NCI-H1436 treated with DMSO at 0.1 percent for 48 hours (cell line): ENCODE data around the gene SPIRE1.
"Not testable (repeated sequence)": the region's sequence is repeated elsewhere in the genome, so short reads cannot be mapped to it uniquely, and the experiment has no call there.

Source experiments
- DNase-seq: peaks from one replicate; lab custom pipeline; 2025; lab: John Stamatoyannopoulos, UW

SPIRE1 gene

DNA sequence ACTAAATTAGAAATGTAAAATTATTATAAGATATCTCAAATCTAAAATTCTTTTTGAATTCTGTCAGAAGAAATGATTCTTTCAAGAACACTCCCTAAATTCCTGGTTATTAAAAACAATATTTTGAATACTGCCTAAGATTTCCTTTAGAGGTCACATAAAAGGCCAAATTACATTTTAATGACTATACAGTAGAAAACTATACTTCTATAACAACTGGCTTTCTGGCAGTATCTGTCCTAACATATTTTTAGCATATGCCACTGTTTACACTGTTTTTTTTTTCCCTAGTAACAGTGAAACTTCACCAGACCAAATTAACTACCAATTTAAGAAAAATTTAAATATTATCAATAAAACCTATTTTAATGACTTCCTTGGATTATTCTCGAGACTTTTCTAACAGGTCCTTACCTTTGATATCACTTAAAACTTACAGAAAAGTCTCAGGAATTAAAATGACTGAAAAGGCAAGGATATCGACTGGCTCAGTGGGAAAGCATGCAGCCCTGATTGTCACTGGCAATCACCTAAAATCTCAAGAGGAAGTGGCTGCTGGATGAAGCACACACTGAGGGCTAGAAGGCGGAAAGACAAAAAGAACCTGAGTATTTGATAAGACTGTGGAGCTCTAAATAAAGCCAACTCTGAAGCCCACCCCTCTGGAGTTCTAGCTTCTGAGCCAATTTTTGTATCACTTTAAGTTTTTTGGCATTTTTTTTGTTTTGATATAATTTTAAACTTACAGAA is 59.6 kb downstream of the SPIRE1 start:
- DNase-seq, result no peak

DNA sequence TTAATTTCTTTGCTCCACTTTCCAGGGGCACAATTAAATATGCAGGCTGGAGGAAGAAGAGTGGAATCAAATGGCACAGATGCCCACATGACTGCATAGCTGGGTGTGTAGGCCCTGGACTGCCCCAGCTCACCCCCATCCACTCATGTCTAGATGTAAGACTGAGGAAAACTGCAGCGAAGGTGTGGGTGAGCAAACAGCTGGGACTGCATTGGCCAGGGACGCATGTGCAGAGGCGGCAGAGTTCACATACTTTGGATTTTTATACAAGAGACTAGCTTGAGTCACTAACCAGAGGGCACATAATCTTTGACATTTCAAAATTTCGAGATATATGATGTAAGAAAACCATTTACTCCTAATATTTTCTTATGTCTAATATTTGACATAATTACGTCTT is 60.1 kb downstream of the SPIRE1 start:
- no peak for DNase-seq

DNA sequence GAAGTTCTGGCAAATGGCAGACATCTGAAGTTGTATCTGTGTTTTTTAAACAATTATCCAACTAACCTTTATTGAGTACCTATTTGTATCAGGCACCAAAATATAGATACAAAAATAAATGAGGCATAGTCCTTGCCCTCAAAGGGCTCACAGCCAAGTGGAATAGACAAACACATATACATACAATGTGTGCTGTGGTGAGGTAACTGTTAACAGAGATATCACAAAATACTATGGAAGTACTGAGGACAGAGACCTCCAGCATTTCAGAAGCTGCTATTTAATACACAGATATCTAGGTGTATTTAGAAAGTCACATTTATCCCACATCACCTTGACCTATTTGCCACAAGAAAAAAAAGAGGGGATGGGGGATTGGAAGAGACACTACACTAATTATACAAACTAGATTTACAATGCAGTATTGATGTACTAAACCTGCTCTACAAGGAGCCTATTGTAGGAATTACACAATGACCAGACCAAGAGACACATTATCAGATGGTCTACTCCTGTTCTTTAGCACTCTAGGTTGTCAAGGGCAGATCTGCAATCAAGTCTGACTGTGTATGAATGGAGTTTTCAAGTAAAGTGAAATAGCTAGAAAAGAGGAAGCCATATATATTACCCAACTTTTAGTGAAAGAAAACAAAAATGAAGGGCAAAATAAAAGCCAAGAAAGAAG is 62.2 kb downstream of the SPIRE1 start:
- DNase-seq, result no peak

DNA sequence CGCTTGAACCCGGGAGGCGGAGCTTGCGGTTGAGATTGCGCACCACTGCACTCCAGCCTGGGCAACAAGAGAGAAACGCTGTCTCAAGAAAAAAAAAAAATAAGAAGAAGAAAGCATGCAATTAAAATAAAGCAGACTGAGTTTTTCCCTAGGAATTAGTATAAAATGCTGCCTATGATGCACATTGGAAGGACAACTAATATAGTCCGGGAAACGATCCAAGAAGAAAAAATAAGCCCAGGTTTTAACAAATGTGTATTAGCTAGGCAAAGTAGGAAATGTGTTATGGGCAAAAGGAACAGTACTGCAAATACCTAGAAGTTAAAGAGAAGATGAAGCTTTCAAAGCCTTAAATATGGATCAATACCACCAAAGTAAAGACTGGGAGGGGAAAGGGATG is 64.0 kb downstream of the SPIRE1 start:
- DNase-seq, result no peak

DNA sequence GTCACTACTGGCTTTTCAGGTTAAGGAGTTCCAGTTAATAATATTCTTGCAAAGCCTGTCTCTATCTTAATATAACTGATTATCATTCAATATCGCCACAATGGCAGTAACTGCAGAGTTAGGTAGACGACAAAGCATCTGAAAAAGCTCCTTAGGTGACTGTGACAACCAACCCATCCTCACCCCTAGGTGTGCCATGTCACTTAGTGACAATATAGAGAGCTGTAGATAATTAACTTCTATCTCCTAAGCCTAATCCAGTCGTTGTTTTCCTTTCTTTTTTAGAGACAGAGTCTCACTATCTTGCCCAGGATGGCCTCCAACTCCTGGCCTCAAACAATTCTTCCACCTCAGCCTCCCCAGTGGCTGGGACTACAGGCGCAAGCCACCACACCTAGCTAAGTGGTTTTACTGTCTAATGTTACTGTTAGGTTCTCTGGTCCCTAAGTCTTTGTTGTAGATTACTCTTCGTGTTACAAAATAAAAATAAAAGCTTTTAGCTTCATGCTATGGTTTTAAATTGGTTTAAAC is 65.2 kb downstream of the SPIRE1 start:
- no peak for DNase-seq

DNA sequence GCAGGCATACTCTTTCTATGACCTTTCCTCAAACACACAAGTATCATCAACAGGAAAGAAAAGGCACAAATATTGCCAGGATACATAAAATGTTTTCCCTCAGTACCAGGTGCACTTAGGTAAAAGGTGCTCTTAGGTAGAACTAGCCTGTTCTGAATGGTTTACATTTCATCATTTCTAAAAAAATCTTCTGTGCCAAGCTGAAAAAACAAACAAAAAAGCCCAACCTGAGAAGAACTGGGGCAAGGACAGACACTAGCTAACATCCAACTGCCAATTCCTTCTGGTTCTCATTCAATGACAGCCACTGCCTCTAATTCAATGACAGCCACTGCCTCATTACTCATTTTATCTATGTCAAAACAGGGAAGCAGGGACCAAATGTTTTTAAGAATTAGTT is 68.5 kb downstream of the SPIRE1 start:
- no peak for DNase-seq

DNA sequence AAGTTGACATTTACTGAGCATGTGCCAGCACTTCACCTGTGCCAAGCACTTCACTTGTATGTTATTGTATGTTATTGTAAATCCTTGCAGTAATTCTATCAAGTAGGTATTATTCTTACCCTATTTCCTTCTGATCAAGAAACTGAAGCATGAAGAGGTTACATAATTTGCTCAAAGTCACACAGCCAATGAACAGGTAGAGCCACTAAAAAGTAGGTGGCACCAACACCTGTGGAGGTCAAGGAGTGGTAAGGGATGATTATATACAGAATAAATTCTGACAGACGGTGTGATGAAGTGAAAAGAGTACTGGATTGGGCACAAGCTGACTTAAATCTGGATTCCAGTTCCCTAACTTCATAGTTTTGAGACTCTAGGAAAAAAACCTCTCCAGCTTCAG is 71.0 kb downstream of the SPIRE1 start:
- no peak for DNase-seq

DNA sequence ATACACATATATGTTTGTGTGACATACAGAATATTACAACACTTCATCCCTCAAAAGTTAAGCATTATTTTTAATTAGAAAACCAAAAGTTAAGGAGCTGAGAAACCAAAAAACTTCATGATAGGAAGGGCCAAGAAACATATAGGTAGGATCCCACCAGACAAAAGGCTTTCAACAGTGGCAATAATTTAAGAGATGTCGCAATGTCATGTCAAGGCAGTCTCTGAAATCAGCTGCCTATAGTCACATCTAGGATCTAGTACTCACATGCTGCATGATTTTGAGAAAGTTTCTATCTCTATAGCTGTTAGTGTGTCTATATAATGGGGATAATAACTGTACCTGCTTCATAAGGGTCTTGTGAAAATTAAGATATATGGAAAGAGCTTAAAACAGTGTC is 72.7 kb downstream of the SPIRE1 start:
- DNase-seq, result no peak

DNA sequence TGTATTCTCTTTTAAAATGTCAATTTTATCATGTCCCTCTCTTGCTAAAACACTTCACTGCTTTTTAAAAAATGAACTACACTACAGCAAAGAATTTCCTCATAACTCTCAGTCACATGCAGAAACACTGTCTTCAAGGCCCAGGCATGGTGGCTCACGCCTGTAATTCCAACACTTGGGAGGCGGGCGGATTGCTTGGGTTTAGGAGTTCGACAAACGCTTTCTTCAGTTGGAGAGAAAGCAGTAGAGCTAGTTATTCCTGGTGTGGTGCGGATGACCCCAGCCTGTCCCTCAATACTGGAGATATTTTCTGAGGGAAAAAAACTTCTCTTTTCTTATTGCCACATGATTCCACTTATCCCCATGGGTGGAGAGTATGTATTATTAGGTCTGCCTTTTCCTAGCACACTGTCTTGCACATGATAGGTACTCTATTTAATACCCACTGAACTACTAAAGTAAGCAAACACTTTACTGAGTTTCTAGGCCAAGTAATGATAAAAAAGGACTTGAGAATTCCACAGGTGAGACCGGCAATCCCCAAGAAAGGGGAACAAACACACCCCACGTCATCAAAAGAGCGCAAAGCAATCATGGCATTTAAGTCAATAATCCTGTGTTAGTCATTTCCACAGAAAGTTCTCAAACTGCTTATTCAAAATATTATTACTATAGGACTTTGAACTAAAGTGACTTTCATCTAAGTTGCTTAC is 77.1 kb downstream of the SPIRE1 start:
- no peak for DNase-seq

DNA sequence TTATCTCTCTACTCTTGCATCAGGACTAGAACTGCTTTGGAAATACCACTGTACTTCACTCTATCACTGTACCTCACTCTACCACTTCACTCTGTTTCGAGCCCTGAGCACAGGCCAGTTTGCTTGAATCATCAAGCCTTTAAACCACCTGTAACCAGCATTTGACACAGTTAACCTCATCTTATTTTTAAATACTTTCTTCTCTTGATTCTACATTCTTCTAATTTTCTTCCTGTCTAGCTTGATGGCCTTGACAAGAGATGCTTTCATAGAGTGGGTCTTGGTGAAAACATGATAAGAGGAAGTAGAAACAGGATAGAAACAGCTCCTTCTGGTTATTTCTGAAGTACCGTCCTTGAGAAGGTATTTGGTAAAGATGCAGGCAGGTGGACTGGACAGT is 78.1 kb downstream of the SPIRE1 start:
- no peak for DNase-seq

DNA sequence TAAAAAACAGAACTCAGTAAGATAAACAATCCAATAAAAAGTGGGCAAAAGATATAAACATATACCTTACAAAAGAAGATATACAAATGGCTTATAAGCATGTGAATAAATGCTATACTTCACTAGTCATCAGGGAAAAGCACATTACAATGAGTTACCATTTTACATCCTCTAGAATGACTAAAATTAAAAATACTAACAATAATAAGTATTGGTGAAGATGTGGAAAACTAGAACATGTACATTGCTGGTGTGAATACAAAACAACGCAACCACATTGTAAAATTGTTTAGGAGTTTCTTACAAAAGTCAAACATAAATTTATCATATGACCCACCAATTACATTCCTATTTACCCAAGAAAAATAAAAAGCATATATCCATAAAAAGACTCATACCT is 80.1 kb downstream of the SPIRE1 start:
- DNase-seq, result no peak

DNA sequence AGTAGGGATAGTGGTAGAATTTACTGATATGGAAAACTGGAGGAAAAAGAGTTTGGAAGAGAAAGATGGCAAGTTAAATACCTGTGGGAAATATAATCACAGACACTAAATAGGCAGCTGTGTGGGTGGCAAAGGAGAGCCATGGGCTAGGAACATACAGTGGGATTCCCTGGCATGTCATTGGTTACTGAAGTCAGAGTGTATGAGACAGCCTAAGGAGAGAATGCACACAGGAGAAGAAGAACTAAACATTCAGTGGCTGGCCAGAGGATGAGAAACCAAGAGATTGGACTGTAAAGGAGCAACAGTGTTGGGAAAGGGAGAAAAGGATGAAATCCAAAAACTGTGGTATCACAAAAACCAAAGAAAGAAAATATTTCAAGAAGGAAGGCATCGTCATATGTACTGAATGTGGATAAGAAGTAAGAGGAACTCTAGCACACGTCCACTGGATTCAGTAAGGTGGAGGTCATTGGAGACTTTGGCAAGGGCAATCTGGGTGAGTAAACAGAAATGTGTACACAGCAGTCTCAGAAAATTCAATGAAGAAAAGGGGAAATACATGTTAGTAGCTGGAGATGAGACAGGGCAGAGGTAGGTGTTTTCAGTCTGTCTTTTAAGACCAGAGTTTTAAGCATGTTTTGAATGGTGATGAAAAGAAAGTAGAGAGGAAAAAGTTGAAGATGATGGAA is 83.3 kb downstream of the SPIRE1 start:
- DNase-seq, result no peak

DNA sequence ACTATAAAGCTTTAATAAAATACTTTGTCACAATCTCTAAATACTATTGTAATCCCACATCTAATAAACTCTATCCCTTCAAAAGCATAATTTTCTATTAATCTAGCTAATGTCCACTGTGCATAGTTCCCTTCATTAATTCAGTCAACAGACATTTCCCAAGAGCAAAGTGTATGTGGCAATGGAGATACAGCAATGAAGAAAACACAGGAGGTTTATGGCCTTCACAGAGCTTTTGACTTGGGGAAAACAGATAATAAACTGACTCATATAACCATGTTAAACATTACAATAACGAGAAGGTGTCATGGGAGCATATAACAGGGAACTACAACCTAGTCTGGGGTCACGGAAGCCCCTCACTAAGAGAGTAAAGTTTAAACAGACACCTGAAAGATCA is 86.3 kb downstream of the SPIRE1 start:
- no peak for DNase-seq

DNA sequence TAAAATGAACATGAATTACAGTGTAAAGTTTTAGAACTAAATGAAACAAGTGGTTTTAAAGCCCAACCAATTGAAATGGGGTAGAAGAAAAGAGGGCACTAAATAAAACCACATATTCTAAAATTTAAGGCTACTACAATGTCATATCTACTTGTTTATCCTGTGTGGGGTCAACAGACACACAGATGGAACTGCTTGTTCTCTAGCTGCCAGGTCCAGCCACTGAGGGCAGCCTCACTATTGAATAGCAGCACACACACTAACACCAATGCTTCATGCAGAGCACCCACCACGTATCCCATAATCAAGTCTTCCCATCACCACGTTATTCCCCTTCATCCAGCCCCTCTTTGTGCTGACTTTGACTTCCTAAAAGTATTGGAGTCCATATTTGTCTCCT is 88.1 kb downstream of the SPIRE1 start:
- no peak for DNase-seq

DNA sequence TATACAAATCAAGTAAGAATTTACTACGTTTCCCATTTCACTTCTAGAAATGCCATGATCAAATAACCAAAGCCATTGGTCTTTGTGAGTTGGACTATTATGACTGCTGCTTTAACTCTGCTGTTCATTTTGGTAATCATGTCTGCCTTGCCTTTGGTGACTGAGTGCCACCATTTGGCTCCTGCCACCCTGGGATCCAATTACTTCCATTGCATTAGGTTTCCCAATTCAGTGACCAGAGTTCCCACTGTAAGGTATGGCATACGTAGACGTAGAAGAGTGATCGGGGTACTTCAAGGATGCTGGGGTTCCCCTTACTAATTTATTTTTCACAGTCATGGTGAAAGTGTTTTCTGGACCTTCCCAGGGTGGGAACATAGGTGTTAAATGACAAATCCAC is 90.1 kb downstream of the SPIRE1 start:
- no peak for DNase-seq

DNA sequence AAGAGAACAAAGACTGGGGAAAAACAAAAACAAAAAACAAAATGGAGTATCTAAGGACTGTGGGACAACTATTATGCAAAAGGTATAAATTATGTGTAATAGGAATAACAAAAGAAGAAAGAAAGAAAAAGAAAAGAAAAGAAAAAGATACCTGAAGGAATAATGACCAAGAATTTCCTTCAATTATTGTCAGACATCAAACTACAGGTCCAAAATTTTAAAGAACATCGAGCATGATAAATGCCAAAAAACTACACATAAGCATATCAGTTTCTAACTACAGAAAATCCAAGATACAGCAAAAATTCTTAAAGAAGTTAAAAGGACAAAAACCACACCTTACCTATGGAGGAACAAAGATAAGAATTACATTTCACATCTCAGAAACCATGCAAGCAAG is 93.0 kb downstream of the SPIRE1 start:
- no peak for DNase-seq

DNA sequence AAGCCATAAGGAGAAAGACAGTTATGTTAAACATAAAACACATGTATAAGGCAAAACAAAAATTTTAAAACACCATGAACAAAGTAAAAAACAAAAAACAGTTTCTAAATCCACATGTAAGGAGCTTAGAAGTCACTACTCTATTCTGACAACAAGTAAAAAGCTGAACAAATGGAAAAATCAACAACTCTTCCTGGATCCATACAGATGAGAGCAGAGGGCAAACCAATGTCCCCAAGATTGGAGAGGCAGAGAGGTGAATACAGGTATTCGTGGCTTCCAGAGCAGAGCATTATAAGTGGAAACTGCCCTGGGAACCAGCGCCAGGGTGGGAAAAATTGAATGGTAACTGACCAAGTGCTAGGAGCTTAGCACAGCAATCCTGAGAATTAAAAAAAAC is 93.5 kb downstream of the SPIRE1 start:
- DNase-seq, result no peak

DNA sequence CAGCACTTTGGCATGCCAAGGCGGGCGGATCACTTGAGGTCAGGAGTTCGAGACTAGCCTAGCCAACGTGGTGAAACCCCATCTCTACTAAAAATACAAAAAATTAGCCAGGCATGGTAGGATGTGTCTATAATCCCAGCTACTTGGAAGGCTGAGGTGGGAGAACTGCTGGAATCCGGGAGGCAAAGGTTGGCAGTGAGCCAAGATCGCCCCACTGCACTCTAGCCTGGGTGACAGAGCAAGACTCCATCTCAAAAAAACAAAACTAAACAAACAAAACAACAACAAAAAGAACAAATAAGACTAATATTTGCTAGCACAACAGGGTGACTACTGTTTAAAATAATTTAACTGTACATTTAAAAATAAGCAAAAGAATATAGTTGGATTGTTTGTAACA is 97.3 kb downstream of the SPIRE1 start:
- DNase-seq, result not testable (repeated sequence)

DNA sequence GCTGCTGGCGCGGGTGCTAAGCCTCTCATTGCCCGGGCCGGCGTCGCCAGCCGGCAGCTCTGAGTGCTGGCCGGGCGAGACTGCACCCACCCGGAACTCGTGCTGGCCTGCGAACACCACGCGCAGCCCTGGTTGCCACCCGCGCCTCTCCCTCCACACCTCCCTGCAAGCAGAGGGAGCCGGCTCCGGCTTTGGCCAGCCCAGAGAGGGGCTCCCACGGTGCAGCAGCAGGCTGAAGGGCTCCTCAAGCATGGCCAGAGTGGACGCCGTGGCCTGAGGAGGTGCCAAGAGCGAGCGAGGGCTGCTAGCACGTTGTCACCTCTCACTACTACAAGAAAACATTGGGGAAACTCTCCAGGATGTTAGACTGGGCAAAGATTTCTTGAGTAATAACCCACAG is 98.6 kb downstream of the SPIRE1 start:
- no peak for DNase-seq

DNA sequence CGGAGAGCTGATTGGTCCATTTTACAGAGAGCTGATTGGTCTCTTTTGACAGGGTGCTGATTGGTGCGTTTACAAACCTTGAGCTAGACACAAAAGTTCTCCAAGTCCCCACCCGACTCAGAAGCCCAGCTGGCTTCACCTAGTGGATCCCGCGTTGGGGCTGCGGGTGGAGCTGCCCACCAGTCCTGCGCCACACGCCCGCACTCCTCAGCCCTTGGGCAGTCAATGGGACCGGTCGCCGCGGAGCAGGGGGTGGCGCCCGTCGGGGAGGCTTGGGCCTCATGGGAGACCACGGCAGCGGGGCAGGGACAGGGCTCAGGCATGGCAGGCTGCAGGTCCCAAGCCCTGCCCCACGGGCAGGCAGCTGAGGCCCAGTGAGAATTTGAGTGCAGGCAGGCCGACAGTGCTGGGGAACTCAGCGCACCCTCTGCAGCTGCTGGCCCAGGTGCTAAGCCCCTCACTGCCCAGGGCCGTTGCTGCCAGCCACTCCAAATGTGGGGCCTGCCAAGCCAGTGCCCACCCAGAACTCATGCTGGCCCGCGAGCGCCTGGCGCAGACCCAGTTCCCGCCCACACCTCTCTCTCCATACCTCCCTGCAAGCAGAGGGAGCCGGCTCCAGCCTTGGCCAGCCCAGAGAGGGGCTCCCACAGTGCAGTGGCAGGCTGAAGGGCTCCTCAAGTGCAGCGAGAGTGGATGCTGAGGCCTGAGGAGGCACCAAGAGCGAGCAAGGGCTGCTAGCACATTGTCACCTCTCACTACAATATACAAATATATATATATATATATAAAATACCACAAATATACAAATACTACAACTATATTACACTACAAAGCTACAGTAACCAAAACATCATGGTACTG is 100.7 kb downstream of the SPIRE1 start:
- DNase-seq, result no peak

DNA sequence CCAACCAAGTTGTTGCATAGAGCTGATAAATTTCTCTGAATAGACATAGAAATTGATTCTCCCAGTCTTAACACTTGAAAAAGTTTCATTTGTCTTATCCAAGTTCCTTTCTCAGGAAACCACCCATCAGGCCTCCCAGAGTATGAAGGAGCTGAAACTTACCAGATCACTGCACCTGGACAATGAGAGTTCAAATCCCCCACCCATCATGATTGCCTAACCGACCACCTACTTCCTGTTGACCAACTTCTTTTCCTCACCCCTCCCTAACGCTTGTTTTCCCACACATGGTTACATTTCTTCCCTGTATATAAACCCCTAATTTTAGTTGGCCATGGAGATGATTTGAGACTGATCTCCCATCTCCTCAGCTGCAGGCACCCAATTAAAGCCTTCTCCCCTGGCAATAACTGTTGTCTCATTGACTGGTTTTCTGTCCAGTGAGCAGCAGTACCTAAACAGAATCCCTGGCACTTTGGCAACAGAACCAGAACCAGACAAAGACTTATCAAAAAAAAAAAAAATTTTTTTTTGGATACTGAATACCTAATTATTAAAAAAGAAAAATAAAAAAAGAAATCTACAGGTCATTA is 103.0 kb downstream of the SPIRE1 start:
- no peak for DNase-seq
